Endothelial cell of umbilical vein (primary cell): Measurements from ENCODE around the gene TRANK1.
"Not testable (repeated sequence)": the region's sequence is repeated elsewhere in the genome, so short reads cannot be mapped to it uniquely, and the experiment has no call there.

Experiments used
- EZH2 ChIP-seq: IDR thresholded peaks from 2 replicates; pipeline ENCODE4 v1.6.1; 2012; ENCODE audit warnings: borderline replicate concordance, low read depth, mild to moderate bottlenecking, moderate library complexity, low read length, inconsistent platforms; ENCODE audit not compliant: severe bottlenecking
- POLR2A ChIP-seq: IDR thresholded peaks from 2 replicates; pipeline ENCODE4 v1.6.1; 2012; ENCODE audit warnings: low read depth, mild to moderate bottlenecking, control low read depth, low read length
- TF ChIP-seq, protein P1 (sequence below), 2 donors: IDR thresholded peaks; 1 replicate in 1 of 2; 2 replicates in 1 of 2; pipeline ENCODE4 v1.5.1; 2011; ENCODE audit warnings: low read length in 2 of 2, mild to moderate bottlenecking in 2 of 2, moderate library complexity in 2 of 2, control low read depth in 1 of 2, inconsistent platforms in 1 of 2, low read depth in 1 of 2; ENCODE audit not compliant: insufficient read depth in 1 of 2; ENCODE audit errors: extremely low read depth in 1 of 2

- TF ChIP-seq, protein P1, sequence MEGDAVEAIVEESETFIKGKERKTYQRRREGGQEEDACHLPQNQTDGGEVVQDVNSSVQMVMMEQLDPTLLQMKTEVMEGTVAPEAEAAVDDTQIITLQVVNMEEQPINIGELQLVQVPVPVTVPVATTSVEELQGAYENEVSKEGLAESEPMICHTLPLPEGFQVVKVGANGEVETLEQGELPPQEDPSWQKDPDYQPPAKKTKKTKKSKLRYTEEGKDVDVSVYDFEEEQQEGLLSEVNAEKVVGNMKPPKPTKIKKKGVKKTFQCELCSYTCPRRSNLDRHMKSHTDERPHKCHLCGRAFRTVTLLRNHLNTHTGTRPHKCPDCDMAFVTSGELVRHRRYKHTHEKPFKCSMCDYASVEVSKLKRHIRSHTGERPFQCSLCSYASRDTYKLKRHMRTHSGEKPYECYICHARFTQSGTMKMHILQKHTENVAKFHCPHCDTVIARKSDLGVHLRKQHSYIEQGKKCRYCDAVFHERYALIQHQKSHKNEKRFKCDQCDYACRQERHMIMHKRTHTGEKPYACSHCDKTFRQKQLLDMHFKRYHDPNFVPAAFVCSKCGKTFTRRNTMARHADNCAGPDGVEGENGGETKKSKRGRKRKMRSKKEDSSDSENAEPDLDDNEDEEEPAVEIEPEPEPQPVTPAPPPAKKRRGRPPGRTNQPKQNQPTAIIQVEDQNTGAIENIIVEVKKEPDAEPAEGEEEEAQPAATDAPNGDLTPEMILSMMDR (IDR thresholded peaks at IDR 0.05; ENCODE audit: extremely low read depth in 1 of 2, insufficient read depth in 1 of 2, low read depth in 1 of 2, low read length in 2 of 2), result not testable (repeated sequence)
- not testable (repeated sequence) for TF ChIP-seq EZH2, POLR2A
Measured at GRCh38 chr3:36963008-36963407, 18.2 kb upstream of the TRANK1 start.
